Gastroesophageal sphincter (tissue), 3 donors: ENCODE results near the gene GRK1.

ENCODE experiments used
- CTCF ChIP-seq, 4 experiments: fragments of 200-600 bp in 2 of 4; fragments of 450-650 bp in 2 of 4; sonication (generic) in 1 of 4; IDR thresholded peaks; one replicate each; pipeline ENCODE4 v1.5.1; 2017 to 2019; ENCODE audit warnings: antibody characterized with exemption in 4 of 4, mild to moderate bottlenecking in 2 of 4, moderate library complexity in 2 of 4
- POLR2AphosphoS5 ChIP-seq: sonication (generic); formaldehyde crosslinking; IDR thresholded peaks from one replicate; pipeline ENCODE4 v1.6.1; 2017; ENCODE audit warnings: antibody characterized with exemption

- TF ChIP-seq POLR2AphosphoS5 (no peak), CTCF (IDR thresholded peaks at IDR 0.05) (no peak)
These were observed 66.2 kb downstream of the GRK1 start for GRCh38 chr13:113732961-113733950.
